ENCODE results near the gene DPF3. TPM values are rescaled to one million over a fixed set of nuclear protein-coding genes. Genes with fewer than 3 reads are reported as not detected.

The DPF3 gene
- total and polyA plus RNA-seq, 11 donors, result 13.5 to 53.8 (median 37.0) TPM

- no peaks in the 10 kb centered on the region for H3K27me3 ChIP-seq
- ATAC-seq (no peak), DNase-seq (no peak)
- TF ChIP-seq POLR2A (IDR thresholded peaks at IDR 0.05) (no peak), CTCF (IDR thresholded peaks at IDR 0.05) (no peak)
- H3K9me3 ChIP-seq, result peaks cover 0 to 5% (median 0%) of the 10 kb centered on the region in 12 donors
- peak overlapping the region in 3 of 12 donors; percentile 18 to 34 (median 34) for H3K27ac ChIP-seq
- peaks cover 0 to 9% (median 0%) of the 10 kb centered on the region in 9 donors for H3K36me3 ChIP-seq
- 31 to 43% (median 40%) methylated on average over 2 of the region's 2 CpGs for WGBS, 4 donors
- H3K4me1 ChIP-seq, result peaks cover 0 to 43% (median 5%) of the 10 kb centered on the region in 12 donors
- no peak overlapping the region for H3K4me3 ChIP-seq
- intact Hi-C loops (cut with DNase I), result no loop called here
These were observed 150.3 kb downstream of the DPF3 start for GRCh38 chr14:72743626-72744025.

GRCh38 chr14:72742838-72743195, 151.1 kb downstream of the DPF3 start:
- DNase-seq, result peak in 1 of 5 donors; percentile 8
- peaks cover 0 to 50% (median 7%) of the 10 kb centered on the region in 12 donors for H3K4me1 ChIP-seq

GRCh38 chr14:72742118-72742837, 151.6 kb downstream of the DPF3 start:
- TF ChIP-seq POLR2A (IDR thresholded peaks at IDR 0.05) (no peak), CTCF (IDR thresholded peaks at IDR 0.05) (no peak)
- Histone ChIP-seq H3K4me3 (no peak overlapping the region), H3K36me3 (peaks cover 0 to 4% (median 0%) of the 10 kb centered on the region in 9 donors), H3K4me1 (peaks cover 0 to 53% (median 7%) of the 10 kb centered on the region in 12 donors), H3K27me3 (no peaks in the 10 kb centered on the region), H3K9me3 (no peaks in the 10 kb centered on the region), H3K27ac (peak overlapping the region in 3 of 12 donors; percentile 14 to 16 (median 14))
- intact Hi-C loops (cut with DNase I), result no loop called here
- 43 to 50% (median 46%) methylated on average over 27 of the region's 27 CpGs for WGBS, 4 donors
- ATAC-seq, result peak in 1 of 4 donors; percentile 9
- peak in 1 of 5 donors; percentile 8 for DNase-seq

More at GRCh38 chr14:72742838-72743195, 151.1 kb downstream of the DPF3 start:
- H3K36me3 ChIP-seq, result peaks cover 0 to 6% (median 0%) of the 10 kb centered on the region in 9 donors
- no peaks in the 10 kb centered on the region for H3K27me3 ChIP-seq
- peak in 1 of 4 donors; percentile 8 for ATAC-seq
- intact Hi-C loops (cut with DNase I), result no loop called here
- 85 to 93% (median 91%) methylated on average over 8 to 10 of the region's 10 CpGs for WGBS, 4 donors
- H3K9me3 ChIP-seq, result peaks cover 0 to 2% (median 0%) of the 10 kb centered on the region in 12 donors
- H3K4me3 ChIP-seq, result no peak overlapping the region
- no peak for TF ChIP-seq POLR2A (IDR thresholded peaks at IDR 0.05)
- TF ChIP-seq CTCF (IDR thresholded peaks at IDR 0.05), result no peak
- H3K27ac ChIP-seq, result peak overlapping the region in 3 of 12 donors; percentile 14 to 16 (median 14)

GRCh38 chr14:72741826-72742117, 152.1 kb downstream of the DPF3 start:
- no peaks in the 10 kb centered on the region for H3K9me3 ChIP-seq
- no peak for ATAC-seq
- no peak for DNase-seq
- peaks cover 0 to 58% (median 7%) of the 10 kb centered on the region in 12 donors for H3K4me1 ChIP-seq
- no peaks in the 10 kb centered on the region for H3K36me3 ChIP-seq
- WGBS, 4 donors, result 57 to 80% (median 68%) methylated on average over 6 to 8 of the region's 8 CpGs
- TF ChIP-seq CTCF (IDR thresholded peaks at IDR 0.05), result no peak
- TF ChIP-seq POLR2A (IDR thresholded peaks at IDR 0.05), result no peak
- H3K4me3 ChIP-seq, result no peak overlapping the region
- peak overlapping the region in 2 of 12 donors; percentile 14 to 16 for H3K27ac ChIP-seq
- H3K27me3 ChIP-seq, result no peaks in the 10 kb centered on the region
- intact Hi-C loops (cut with DNase I), result no loop called here

Data from heart left ventricle (tissue), 16 donors.